SH-SY5Y (cell line): ENCODE data around the gene LLGL1.

Source experiments
- GATA2 ChIP-seq: IDR thresholded peaks from 2 replicates; pipeline ENCODE4 v1.6.1; 2011; ENCODE audit warnings: mild to moderate bottlenecking, low read depth, low read length
- GATA3 ChIP-seq: IDR thresholded peaks from 2 replicates; pipeline ENCODE4 v1.6.1; 2011; ENCODE audit warnings: low read depth, mild to moderate bottlenecking, low read length, moderate library complexity

Gene LLGL1

DNA sequence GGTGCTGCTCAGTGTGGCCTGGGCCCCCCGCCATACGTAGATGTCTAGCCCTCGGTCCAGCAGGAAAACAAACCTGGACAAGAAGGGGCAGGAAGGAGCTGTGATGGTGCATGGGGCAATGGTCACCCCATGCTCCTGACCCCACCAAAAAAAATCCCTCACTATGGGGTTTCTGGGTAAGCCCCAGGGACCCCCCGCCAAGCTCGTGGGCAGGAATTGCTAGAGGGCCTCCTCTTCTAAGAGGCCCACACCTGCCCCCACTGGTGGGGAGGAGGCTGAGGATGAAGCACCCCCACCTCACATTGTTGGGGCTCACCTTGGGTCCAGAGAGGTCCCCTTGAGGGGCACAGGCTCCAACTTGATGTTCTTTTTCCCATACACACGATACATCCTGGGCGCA lies 23.4 kb downstream of the LLGL1 start:
- TF ChIP-seq GATA3 (no peak), GATA2 (no peak)

DNA sequence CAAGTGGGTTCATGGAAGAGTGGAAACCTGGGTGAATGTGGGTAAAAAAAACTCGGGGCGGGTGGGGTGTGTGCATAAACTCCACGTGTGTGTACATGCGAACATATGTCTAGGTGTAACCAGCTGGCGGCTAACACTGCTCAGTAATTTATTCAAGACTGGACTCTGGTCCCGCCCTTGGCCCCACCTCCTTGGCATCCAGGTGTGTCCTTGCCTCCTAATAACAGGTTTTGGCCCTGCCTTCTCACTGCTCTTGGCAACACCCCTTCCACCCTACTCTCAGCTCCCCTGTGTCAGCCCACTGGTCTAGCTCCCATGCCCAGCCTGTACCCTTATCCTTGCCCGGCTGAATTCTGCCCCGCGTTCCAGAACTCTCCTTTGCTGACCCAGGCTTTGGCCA lies 24.8 kb downstream of the LLGL1 start:
- TF ChIP-seq GATA2 (no peak), GATA3 (no peak)

DNA sequence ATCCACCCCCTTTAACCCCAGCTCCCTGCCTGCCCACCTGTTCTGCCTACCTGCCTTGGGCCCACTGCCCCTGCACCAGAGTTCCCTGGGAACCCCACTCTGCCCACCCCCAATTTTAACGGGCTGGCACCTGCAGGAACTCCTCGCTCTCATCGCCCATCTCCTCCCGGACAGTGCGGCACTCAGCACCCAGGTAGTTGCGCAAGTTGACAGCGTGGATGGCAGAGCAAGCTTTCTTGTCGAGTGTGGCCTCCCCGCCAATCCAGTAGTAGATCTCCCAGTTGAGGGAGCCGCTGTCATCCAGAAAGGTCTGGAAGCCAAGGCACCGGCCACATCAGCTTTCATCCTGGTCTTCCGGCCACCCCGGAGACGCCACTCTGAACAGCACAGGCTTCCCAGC lies 25.3 kb downstream of the LLGL1 start:
- TF ChIP-seq GATA2 (no peak), GATA3 (no peak)

DNA sequence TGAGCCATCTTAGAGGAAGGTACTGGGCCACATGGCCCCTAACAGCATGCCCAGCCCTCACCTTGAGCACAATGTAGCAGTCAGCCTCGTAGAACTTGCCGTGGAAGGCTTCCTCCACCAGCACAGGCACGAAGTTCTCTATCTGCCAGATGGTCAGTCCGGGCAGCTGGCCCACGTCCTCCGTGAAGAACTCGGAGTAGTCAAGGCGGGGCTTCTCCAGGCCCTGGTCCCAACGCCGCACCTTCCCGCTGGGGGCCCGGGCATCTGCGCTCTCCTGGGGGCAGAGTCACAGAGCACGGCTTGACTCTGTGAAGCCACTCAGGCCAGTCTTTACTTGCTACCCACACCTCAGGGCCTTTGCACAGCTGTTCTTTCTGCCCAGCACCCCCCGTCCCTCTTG lies 25.8 kb downstream of the LLGL1 start:
- TF ChIP-seq GATA3 = no peak
- no peak for TF ChIP-seq GATA2

DNA sequence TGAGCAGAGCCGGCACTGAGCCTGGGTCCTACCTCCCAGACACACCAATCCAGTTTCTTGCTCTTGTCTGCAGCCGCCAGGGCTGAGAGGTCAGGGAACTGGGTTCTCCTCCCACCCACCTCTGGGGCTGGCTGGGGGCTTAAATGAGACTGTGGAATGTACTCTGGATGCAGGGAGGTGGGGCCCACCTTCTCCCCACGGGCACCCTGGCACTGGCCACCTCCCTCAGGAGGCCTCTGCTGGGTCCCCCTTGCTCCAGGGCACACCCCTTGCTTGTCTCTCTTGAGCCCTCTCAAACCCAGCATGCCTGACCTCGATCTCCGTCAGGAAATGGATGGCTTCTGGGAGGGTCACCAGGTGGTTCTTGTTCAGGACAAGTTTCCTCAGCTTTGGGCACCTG lies 26.7 kb downstream of the LLGL1 start:
- TF ChIP-seq GATA3 (no peak), GATA2 (no peak)

DNA sequence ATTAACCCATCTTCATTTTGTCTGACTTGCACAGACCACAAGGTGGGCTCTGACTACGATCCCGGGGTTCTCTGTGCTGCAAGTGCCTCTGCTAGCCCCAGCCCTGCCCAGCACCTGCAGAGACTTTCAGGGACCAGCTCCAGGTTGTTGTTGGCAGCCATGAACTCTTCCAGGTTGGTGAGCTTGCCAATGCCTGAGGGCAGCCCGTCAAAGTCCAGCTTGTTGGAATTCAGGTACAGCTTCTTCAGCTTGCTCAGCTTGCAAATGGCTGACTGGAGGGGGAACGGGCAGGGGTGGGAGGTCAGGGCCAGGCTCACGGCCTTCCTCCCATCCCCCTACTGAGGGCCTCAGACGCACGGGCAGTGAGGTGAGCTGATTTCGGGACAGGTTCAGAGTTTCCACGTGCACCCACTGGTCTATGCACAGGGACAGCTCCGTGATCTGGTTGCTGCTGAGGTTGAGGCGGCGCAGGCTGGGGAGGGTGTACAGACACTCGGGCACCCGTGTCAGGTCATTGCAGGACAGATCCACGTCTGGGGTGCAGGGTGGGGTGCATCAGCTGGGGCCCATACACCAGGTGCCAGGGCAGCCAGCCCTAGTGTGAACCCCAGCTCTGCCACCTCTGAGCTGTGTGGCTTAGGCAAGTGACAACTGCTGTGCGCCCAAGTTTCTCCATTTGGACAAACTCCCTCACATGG lies 27.9 kb downstream of the LLGL1 start:
- TF ChIP-seq GATA2 = no peak
- no peak for TF ChIP-seq GATA3

DNA sequence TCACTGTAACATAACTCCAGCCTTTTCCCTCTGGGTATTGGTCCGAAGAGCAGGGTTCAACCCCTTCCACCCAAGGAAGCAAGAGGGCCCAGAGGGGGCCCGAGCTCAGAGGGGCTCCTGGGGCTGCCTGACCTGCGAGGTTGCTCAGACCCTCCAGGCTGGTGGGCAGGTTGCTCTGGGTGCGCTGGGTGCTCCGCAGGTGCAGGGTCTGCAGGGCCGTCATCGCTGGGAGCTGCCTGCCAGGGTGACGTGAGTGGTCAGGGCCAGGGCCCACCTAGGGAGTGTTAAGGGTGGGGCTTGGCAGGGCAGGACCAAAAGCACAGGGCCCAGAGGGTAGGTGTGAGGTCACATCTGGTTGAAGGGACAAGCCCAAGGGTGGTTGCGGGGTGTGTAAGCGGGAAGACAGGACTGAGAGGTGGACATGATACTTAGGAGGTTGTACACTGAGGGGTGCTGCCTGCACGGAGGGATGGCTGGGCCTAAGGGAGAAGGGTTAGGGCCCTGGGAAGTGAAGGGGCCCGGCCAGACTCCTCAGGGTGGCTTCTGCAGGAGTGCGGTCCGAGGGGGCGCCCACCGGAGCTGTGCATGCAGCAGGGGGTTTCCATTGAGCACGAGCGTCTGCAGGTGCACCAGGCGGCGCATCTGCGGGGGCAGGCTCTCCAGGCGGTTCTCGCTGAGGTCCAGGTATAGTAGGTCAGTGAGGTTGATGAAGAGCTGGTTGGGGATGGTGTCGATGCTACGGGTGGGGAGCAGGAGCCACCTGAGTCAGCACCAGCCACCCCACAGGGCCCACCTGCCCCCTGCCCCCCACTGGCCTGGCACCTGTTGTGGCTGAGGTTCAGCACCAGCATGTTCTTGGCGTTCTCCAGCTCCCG lies 28.7 kb downstream of the LLGL1 start:
- TF ChIP-seq GATA2 = no peak
- TF ChIP-seq GATA3 = no peak

DNA sequence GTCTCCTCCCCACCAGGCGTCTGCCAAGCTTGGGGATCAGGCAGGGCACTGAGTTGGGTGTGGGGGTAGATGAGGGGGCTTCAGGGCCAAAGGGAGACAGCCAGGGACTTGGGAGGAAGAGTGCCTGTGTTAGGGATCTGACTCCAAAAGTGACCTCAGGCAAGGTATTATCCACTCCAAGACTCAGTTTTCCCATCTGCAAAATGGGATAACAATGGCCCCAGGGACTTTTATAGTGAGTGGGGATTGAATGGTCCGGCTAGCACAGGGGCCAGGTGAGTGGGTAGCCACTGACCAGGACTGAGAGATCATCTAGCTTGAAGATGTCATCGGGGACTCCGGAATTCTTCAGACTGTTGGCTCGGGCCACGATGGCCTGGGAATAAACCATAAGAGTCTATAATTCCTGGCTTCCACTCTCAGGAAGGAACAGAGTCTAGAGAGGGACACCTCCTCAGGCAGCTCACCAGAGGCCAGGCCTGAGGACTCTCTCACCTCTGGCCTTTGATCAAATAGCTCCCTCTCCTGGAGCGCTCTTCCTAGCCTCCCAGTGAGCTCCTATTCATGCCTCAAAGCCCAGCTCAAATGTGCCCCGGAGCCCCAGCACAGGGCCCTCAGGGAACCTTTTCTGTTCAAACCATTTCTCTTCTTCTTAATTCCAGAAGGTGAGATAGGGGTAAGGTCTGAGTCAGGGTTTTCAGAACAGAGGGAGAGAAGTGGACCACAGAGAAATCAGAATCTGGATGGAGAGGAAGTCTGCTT lies 29.6 kb downstream of the LLGL1 start:
- TF ChIP-seq GATA3 = no peak
- TF ChIP-seq GATA2 = no peak

DNA sequence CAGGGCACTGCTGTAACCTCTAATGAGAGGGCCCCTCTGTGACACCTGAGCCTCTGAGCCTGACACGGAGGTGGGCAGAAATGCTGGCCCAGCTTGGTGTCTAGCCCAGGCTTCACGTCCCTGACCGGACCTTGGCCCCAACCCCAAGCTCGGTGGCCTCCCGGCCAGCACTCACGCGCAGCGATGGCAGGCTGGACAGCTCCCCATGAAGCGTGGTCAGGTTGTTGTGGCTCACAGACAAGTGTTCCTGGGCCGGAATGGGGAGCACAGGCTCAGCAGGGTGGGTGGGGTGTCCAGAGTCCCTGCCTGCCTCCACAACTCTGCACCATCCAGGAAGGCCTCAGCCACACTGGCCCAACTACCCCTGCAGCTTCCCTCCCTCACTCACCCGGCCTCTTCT lies 30.9 kb downstream of the LLGL1 start:
- TF ChIP-seq GATA2 (no peak), GATA3 (no peak)

DNA sequence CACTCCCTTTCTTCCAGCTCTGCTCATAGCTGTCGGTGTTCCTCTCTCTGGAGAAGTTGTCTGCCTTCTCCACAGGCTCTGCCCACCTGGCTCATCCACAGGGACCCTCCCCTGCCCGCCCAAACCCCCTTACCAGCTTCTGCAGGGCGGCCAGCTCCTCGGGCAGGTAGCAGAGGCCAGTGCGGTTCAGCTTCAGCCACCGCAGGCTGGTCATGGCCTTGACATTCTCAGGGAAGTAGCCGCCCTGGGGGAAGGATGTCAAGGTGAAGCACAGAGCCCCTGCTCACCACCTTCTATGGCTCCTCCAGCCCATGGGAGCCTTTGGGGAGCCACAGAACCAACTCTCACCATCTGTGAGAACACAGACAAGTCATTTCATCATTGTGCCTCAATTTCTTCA lies 31.3 kb downstream of the LLGL1 start:
- TF ChIP-seq GATA2 = no peak

DNA sequence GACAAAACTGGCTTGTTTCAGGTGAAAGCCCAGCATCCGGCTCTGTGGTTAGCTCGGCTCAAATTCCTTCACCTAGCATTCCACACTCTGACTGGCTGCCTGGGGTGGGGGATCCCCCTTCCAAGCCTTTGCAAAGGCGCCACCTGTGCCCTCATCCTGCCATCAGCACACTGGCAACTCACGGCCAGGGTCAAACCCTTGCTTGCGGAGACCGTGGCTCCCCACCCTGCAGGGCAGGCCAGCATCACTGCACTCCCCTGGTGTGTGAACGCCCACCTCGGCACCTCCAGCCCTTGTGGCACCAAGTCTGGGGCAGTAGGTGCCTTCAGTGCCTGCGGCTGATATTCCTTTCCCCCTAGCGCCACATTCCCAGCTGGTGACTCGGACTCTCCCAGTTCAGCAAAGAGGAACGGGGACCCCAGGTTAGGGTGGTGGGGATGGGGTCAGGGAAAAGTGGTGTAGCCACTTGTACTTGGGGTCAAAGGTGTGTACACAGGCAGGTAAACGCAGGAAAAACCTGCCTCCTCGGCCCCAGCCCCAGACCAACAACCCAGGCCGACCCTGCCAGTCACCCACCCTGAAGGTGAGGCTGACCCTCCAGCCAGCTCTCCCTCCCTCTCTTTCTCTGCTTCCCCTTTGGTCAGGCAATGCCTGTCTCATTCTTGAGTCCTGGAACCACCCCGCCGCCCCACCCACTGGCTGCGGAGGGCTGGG lies 32.0 kb downstream of the LLGL1 start:
- TF ChIP-seq GATA3 = no peak
- no peak for TF ChIP-seq GATA2

DNA sequence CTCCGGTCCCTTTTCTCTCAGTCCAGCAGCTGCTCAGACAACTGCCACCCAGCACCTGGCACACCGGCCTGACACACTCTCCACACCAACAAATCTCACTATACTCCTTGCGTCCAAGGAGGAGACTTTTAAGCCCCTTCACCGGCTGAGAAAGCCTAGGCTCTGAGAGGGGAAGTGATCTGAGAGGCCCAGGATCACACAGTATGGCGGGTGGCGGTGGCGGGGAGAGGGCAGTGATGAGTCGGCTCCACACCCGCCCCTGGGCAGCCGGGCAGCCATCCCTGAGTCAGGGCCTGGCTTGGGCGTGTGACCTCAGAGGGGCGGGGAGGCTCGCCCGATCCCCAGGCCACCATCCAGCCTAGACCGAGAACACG lies 32.5 kb downstream of the LLGL1 start:
- no peak for TF ChIP-seq GATA3
- TF ChIP-seq GATA2 = no peak

DNA sequence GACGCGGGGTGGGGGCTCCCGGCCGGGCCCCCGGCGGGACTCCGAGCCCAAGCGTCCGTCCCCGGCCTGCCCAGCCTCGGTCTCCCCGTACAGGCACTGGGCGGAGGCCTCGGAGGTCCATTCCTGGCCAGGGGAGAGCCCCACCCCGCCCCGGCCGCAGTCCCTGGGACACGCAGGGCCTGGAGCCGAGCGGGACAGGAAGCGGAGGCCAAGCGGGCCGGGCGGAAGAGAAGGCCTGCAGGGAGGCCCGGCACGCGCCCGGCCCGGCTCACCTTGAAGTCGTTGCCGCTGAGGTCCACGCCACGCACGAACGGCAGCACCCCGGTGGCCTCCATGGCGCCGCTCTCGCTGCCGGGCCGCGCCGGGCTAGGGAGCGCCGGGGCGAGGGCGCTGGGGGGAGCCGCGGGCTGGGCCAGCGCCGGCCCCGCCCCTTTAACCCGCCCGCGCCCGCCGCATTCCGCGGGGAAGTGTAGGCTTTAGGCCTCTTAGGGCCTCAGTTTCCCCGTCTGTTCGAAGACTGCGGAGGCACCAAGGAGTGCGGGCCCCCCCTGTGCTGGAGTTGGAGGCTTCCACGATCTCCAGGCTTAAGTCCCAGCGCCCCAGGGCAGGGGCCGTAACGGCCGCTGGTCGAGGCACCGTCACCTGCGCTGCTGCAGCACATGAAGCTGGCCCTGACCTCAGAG lies 33.1 kb downstream of the LLGL1 start, which contains the start of gene FLII:
TSS of gene FLII (minus strand) at position 383 of the 683 bp plus-strand sequence. CDS start at position 335, 48 bp downstream.
- TF ChIP-seq GATA2 (no peak), GATA3 (no peak)
